CD4-positive, alpha-beta T cell treated with Interleukin-21 for 1 hour (primary cell): ENCODE results near the gene MOCOS.
"Not testable (repeated sequence)": the region's sequence is repeated elsewhere in the genome, so short reads cannot be mapped to it uniquely, and the experiment has no call there.

Source experiments
- DNase-seq: peaks from one replicate; pipeline ENCODE4 v3.0.0-alpha.2; 2020

The MOCOS gene

DNA sequence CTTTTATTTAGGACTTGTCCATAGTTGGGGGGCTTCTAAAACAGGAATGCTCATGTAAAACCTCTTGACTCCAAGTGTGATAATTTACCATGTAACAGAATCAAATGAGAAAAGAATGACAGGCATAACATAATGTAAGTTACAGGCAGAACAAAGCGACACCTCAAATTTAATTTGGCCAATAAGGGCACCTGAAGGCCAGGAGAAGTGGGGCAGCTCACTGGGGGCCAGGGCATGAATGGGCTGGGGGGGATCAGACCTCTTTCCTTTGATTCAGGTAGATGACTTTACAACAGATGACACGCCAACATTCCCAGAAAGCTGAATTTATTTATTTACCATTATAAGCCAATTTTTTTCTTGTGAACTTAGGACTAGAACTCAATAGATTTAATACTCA, 14.5 kb downstream of the MOCOS start:
- no peak for DNase-seq

DNA sequence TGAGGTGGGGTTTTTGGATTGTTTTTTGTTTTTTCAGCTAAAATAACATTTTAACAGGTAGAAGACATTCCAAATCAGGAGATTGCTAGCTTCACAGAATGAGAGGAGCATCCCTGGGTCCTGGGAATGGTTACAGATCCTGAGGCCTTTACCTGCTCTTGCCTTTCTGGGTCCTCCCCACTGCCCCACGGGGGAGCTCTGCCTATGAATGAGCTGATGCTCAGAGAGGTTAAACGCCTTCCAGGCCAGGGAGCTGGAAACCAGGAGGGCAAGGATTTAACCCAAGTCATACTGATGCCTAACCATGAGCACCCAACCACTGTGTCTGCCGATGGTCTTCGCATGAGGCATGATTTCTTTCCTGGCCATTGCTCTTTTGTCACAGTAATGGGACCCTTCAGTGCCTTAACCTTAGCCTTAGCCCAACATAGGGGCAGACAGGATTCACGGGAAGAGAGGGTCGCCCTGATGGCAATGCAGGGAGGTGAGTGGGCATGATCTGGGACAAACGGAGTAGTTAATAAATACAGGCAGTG, 16.1 kb downstream of the MOCOS start:
- no peak for DNase-seq

DNA sequence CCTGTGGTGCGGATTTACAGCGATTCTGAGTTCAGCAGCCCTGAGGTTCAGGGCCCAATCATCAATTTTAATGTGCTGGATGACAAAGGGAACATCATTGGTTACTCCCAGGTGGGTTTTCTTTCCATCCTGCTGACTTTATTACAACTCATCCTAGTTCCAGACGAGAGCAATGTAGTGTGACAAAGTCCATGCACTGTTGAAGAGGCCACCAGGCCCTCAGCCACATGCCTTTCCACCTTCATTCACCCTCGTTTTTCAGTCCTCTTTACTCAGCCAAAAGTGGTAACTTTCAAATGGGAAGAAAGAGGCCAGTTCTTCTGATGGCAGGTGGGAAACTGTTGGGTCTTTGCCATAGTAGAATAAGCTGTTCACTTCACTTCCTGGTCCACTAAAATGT, 17.9 kb downstream of the MOCOS start:
- DNase-seq: no peak

DNA sequence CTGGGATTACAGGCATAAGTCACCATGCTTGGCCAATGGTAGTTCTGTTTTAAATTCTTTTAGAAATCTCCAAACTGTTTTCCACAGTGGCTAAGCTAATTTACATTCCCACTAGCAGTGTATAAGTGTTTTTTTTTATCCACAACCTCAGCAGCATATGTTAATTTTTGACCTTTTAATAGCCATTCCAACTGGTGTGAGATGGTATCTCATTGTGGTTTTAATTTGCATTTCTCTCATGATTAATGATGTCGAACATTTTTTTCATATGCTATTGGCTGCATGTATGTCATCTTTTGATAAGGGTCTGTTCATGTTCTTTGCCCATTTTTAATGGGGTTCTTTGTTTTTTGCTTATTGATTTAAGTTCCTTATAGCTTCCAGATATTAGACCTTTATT, 20.0 kb downstream of the MOCOS start:
- no peak for DNase-seq

DNA sequence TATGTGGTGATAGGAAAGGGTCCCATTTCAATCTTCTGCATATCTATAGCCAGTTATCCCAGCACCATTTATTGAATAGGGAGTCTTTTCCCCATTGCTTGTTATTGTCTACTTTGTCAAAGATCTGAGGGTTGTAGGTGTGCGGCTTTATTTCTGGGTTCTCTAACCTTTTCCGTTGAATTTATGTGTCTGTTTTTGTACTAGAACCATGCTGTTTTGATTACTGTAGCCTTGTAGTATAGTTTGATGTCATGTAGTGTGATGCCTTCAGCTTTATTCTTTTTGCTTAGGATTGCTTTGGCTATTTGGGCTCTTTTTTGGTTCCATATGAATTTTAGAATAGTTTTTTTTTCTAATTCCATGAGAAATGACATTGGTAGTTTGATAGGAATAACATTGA, 20.7 kb downstream of the MOCOS start:
- not testable (repeated sequence) for DNase-seq

DNA sequence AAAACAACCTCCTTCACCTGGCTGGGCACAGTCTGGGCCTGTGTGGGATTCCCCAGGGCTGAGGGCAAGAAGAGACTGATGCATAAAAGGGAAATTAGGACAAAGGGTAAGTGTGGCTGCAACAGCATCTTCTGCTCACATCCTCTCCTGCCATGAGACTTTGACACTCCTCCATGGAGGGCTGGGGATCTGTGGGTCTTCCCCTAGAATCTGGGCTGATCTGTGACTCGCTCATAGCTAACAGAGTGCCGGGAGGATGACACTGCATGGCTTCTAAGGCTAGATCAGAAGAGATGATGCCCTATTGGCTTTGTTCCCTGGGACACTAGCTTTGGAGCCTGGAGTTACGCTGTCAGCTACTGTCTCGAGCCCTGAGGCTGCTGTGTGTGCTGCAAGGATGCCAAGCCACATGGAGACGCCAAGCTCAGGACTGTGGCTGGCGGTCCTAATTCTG, 24.3 kb downstream of the MOCOS start:
- DNase-seq: no peak

DNA sequence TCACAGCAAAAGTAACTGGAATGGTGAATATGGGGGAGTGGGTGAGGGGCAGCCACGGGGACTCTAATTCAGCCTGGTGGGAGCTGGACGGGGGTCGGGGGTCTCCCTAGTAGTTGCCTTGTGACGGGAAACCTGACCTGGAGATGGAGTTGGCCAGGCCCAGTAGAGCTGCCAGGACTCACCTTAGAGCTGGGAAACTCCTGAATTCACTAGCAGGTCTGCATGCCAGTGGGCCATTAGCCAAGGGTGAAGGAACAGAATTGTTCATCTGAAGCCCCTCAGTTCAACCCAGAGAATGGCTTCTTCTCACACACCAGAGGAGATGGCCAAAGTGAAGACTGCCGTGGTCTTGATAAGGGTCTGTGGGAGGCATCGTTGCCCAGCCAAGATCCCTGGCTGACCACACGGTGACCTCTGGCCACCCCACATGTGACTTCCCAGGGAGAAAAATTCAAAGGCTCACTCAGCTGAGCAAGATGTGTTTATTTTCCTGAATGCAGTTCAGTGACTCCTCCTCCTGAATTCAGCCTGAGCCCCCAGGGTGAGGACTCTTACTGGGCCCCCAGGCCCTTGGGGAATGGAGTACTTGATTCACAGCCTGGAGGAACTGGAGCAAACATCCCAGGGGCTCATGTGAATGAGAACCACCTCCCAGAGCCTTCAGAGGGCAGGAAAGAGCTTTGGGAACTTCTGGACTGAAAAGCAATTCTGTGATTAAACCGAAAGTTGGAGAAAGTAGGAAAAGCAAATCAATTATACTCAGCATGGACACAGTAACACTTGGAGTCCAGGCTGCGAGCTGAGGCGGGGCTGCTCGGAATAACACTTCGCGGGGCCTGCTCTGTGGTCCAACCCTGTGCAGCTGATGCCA, 25.2 kb downstream of the MOCOS start:
- DNase-seq: no peak

DNA sequence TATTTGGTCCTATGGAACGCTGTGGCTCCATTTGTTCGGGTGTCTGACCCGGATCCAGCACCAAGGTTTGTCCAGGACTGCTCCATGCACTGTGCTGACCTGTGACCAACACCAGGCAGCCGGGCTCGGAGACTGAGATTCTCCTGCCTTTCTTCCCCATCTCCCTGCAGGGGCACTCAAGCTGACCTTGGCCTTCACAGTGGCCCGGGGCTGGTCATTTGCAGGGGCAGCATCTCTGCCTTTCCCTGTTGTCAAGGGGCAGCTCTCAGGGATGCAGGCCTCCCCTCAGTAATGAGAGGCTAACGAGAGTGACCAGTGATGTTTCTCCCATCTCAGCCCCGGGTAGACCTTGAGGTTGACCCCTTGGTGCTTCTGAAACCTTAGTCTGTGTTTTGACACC, 27.5 kb downstream of the MOCOS start:
- DNase-seq: no peak

DNA sequence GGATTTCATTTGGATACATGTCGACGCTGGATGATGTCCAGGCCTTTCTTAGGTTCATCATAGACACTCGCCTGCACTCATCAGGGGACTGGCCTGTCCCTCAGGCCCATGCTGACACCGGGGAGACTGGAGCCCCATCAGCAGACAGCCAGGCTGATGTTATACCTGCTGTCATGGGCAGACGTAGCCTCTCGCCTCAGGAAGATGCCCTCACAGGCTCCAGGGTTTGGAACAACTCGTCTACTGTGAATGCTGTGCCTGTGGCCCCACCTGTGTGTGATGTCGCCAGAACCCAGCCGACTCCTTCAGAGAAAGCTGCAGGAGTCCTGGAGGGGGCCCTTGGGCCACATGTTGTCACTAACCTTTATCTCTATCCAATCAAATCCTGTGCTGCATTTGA, 28.3 kb downstream of the MOCOS start:
- DNase-seq: no peak

DNA sequence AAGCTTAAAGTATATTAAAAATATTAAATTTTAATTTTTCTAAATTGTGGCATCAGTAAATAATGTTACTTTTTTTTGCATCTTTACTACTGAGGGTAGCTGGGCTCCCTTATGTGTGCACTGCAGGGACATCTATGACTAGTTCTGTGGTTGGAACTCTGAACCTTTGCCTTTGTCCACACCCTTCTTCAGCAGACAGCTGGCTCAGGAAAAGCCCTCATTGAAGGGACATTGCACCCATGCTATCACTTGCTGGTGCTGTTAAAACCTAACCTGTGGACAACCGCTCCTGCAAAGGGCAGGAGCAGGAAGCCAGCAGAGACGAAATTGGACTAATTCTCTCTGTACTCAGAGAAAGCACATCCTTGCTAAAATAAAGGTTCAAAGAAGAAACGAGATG, 30.1 kb downstream of the MOCOS start:
- DNase-seq: no peak

DNA sequence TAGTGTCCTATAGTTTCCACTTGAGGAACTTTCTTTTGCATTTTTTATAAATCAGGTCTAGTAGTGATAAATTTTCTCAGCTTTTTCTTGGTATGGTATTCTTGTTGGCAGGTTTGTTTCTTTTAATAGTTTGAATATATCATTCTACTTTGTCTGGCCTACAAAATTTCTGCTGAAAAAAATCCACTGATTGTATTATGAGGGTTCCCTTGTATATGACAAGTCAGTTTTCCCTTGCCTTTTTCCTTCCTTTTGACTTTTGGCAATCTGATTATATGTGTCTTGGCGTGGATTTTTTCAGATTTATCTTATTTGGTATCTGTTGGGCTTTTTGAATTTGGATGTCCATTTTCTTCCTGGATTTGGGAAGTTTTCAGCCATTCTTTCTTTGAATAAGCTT, 41.9 kb downstream of the MOCOS start:
- no peak for DNase-seq

DNA sequence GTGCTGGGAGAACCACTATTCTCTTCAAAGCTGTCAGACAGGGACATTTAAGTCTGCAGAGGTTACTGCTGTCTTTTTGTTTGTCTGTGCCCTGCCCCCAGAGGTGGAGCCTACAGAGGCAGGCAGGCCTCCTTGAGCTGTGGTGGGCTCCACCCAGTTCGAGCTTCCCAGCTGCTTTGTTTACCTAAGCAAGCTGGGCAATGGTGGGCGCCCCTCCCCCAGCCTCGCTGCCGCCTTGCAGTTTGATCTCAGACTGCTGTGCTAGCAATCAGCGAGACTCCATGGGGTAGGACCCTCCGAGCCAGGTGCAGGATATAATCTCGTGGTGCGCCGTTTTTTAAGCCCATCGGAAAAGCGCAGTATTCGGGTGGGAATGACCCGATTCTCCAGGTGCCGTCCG, 53.2 kb downstream of the MOCOS start:
- not testable (repeated sequence) for DNase-seq

DNA sequence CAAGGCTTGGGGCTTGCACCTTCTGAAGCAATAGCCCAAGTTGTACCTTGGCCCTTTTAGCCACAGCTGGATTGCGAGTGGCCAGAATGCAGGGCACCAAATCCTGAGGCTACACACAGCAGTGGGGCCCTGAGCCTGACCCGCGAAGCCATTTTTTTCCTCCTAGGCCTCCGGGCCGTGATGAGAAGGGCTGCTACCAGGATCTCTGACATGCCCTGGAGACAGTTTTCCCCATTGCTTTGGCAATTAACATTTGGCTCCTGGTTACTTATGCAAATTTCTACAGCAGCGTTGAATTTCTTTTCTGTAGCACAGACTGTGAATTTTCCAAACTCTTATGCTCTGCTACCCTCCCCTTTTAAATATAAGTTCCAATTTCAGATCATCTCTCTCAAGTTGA, 54.5 kb downstream of the MOCOS start:
- no peak for DNase-seq

DNA sequence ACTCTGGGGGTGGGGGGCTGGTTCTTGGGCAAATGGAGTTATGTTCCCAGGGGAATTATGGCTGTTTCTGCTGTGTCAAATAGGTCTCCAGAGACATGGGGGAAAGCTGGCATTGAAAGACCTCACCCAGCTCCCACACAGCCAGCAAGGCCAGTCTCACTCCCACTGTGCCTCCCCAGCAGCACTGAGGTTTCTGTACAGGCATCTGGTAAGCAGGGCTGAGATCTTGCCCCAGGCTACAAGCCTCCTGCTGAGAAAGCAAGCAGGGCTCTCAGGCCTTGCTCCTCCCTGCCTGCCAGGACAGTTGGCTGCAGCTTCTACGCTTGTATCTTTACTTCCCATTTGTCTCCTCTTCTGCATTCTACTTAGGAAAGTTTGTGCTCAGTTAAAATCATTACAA, 59.7 kb downstream of the MOCOS start:
- no peak for DNase-seq

DNA sequence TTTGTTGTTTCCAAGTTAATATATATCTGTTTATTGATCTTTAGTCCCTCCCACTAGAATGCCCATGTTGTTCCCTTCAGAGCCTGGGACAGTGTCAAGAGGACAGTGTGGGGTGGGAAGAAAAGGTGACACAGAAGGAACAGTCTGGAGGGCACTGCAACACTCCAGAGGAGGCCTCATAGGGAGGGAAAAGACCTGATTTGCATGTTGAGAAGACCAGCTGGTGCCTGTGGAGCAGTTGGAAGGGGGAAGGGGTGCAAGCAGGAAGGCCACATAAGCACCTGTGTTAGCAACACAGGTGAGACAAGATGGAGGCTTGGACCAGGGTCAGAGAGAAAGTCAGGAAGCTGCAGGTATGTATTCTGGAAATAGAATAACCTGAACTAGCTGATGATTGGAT, 62.1 kb downstream of the MOCOS start:
- DNase-seq: no peak

DNA sequence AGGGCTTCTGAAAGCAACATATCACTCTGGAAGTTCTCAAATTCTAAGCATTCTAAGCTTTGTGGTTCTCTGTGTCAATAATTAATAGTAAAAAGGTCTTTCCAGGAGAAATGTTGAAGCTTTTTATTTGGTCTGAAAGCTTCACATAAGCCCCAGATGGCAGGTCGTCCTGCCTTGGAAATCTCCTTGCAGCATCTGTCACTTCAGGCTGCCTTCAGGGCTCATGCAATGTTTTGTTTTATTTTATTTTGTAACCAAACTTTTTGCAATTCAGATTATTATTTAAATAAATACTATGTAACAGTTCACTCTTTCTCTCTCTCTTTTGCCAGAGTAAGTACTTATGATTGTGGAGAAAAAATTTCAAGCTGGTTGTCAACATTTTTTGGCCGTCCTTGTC, 63.5 kb downstream of the MOCOS start:
- no peak for DNase-seq

DNA sequence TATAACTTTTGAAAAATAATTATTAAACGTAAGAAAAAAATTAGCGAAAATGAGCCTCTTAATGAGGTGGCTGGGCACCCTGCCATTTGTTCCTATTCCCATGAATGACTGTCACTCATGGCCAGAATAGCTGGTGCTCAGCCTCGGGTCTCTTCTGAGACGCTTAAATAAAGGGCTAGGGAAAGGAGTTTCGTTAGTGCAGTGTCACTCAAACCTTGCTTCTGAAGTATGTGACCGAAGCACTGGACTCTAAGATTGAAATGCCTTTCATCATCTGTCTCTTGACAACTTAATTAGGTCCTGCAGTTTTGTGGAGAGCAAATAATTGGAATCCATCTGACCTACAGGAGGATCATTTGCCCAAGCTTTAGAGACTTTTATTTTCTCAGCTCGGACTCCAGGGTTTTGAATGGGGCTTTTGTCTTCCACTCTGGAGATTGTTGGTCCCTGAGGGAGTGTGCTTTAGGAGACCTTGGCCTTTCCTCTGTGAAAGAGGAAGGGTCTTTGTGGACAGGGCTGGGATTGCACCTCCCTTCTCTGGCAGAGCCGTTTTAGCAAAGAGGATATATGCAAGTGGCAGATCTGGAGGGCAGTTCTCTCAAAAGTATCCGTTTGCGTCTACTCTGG, 67.9 kb downstream of the MOCOS start:
- no peak for DNase-seq

DNA sequence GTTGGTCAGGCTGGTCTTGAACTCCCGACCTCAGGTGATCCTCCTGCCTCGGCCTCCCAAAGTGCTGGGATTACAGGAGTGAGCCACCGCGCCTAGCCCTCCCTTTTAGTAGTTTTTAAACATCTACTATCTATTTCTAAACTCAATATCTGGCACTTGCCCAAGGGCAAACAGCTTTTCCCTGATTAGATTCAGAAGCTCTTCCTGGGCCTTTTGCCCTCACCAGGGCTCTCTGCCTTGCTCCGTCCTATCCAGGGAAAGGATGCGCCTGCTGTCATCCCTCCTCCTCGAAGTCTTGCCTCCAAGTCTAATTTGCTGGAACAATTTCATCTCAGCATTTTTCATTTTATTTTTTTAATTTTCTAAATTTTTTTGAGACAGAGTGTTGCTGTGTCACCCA, 68.8 kb downstream of the MOCOS start:
- DNase-seq: no peak

DNA sequence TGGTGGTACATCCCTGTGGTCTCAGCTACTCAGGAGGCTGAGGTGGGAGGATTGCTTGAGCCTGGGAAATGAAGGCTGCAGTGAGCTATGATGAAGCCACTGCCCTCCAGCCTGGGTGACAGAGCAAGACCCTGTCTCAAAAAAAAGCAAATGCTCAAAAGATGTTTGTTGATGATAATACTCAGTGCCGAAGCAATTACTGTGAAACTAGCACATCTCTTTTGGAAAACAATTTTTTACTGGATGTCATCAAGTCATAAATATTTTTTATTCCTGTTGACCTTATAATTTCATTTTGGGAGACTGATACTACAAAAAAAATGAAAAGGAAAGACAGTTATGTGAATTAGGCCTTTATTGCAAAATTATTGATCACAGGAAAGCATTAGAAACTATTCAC, 75.7 kb downstream of the MOCOS start:
- no peak for DNase-seq

DNA sequence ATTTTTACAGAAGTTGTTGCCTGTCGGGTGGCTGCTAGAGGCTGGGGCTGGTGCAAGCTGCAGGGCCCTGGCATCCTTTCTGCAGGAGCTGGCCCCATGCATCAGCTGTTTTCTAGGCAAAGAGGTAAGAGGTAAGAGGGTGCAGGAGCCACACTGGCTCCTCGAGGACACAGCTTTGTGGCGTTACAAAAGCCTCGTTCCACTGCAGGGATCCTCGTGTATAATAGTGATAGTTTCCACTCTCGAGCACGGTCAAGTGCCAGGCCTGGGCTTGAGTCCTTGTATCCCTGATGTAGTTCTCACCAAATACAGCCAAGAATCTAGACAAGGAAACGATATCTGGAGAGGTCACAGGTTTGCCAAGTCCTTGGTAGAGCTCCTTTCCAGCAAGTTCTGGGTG, 77.0 kb downstream of the MOCOS start:
- DNase-seq: no peak

DNA sequence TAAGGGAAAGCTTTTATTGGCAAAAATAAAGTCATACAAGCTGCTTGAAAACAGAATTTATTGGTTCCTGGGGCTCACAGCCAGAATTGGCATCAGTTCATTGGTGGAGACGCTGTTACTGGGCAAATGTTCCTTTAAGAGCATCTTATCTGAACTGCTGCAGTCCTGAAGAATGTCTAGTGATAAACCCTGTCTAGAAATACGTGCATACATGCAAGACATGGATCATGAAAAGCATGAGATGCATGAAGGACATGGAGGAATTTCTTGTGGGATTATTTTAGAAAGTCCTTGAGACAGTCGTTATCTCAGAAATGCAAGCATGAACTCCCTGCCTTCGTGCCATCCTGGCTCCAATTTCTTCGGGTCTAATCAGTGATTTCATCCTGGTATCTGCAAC, 77.7 kb downstream of the MOCOS start:
- DNase-seq: no peak

DNA sequence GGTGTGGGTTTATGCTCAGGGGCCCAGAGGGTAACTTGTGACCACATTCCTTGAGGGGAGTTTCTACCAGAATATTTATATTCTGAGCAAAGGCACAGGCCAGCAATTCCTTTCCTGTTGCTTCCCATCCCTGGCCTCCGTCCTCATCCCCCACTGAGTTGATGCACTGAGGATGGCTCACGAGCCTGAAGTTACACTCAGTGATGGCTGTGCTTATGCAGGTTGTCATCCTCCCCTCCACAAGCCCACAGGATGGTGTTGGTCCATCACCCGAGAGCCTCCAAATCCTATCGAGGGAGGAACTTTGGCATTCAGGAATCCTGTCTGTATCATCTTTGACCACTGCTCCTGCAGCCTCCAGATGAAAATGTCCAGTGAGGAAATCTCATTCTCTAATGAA, 81.9 kb downstream of the MOCOS start:
- DNase-seq: no peak

DNA sequence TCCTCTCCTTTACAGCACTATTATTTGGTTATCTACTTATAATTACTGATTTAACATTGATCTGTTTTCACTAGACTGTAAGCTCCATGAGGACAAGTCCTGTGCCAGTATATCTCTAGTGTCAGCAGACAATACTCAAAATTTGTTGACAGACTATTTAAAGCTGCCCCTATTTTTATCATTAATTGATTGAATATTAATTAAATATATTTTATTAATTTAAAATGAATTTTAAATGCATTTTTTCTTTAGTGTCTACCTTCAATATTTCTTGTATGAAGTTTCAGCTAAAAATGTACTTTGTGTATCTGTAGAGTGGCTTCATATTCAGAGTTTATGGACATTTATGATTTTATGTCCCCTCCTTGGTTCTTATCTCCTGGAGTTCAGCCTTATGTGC, 83.9 kb downstream of the MOCOS start:
- DNase-seq: no peak

DNA sequence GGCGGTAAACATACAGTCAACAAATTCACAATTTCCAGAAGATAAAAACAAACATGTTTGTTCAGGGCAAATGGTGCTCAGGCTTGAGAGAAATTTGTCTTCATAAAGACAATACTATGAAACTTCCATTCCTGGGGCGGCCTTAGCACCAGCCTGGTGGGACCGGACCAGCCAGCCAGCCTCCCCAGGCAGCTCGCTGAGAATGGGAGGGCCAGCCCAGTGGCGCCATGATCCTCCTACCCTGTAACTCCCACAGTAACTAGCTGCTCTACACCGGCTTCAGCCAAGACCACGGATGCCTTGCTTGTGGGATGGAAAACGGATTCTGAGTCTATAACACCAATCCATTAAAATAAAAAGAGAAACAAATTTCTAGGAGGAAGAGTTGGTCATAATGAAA, 86.0 kb downstream of the MOCOS start:
- DNase-seq: no peak
